GM12872 (cell line): ENCODE data around the gene CLCA1.

Experiments
- CTCF ChIP-seq: IDR thresholded peaks from 3 replicates; pipeline ENCODE4 v1.5.1; 2011; ENCODE audit warnings: low read depth, mild to moderate bottlenecking, low read length, moderate library complexity; ENCODE audit not compliant: insufficient read depth

Gene CLCA1

GRCh38 chr1:86516335-86516734 lies 47.6 kb downstream of the CLCA1 start:
- no peak for TF ChIP-seq CTCF

GRCh38 chr1:86517336-86517735 lies 48.6 kb downstream of the CLCA1 start:
- no peak for TF ChIP-seq CTCF

GRCh38 chr1:86520789-86521521 lies 52.2 kb downstream of the CLCA1 start:
- TF ChIP-seq CTCF, result no peak

GRCh38 chr1:86521522-86521891 lies 52.8 kb downstream of the CLCA1 start:
- TF ChIP-seq CTCF, result no peak

GRCh38 chr1:86522240-86522639 lies 53.5 kb downstream of the CLCA1 start:
- no peak for TF ChIP-seq CTCF

- TF ChIP-seq CTCF, result no peak
These were observed 55.1 kb downstream of the CLCA1 start for GRCh38 chr1:86523670-86524354.

GRCh38 chr1:86527306-86527705 lies 58.6 kb downstream of the CLCA1 start:
- no peak for TF ChIP-seq CTCF
